Skin of body (tissue), 2 donors: ENCODE measurements around the gene FBN3. TPM values are rescaled to one million over a fixed set of nuclear protein-coding genes. Genes with fewer than 3 reads are reported as not detected.
"Not testable (repeated sequence)": the region's sequence is repeated elsewhere in the genome, so short reads cannot be mapped to it uniquely, and the experiment has no call there.

Experiments
- DNase-seq: peaks from one replicate; lab custom pipeline; 2025; lab: John Stamatoyannopoulos, UW
- total RNA-seq: library from RNA; depleted of rRNA; stranded (reverse); fragments of >200 nt; gene quantifications from one replicate; pipeline ENCODE4 v1.2.3, GENCODE V29; 2014

Gene FBN3
- total RNA-seq, 1 donor from 2014 or later: 6.9 TPM

DNA sequence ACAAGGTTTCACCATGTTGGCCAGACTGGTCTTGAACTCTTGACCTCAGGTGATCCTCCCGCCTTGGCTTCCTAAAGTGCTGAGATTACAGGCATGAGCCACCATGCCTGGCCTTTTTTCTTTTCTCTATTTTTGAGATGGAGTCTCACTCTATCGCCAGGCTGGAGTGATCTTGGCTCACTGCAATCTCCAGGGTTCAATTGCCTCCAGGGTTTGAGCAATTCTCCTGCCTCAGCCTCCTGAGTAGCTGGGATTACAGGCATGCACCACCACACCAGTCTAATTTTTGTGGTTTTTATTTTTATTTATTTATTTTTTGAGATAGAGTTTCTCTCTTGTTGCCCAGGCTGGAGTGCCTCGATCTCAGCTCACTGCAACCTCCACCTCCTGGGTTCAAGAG, 125.1 kb downstream of the FBN3 start:
- not testable (repeated sequence) for DNase-seq

DNA sequence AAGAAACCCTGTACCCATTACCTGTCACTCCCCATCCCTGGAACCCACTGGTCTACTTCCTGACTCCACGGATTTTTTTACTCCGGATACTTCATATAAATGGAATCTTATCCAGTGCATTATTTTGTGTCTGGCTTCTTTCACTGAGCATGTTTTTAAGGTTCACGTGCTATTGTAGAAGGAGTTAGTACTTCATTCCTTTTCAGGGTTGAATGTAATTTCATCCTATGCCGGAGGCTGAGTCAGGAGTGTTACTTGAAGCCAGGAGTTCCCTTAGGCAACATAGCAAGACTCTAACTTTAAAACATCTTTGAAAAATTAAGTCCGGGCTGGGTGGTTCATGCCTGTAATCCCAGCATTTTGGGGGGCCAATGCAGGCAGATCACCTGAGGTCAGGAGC, 126.0 kb downstream of the FBN3 start:
- DNase-seq: no peak

DNA sequence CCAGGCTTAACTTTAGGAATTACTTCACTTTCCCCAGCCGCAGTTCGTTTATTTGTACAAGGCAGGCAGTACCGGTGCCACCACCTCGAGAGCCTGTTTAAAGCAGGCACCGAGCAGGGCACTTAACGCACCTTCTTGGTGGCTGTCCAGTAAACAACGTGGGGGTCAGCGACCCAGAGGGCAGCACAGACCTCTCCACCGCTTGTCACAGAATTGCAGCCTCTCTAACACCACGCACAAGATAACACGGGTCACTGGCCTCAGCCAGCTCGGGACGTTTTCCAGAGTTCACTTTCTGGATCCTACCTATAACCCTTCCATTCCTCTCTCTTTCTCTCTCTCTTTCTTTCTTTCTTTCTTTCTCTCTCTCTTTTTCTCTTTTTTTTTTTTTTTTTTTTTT, 127.1 kb downstream of the FBN3 start:
- DNase-seq: no peak

GRCh38 chr19:8021374-8021773, 128.0 kb downstream of the FBN3 start:
- DNase-seq: no peak

- no peak for DNase-seq
Observed at GRCh38 chr19:8020681-8021080, 128.7 kb downstream of the FBN3 start.

GRCh38 chr19:8017808-8018207, 131.6 kb downstream of the FBN3 start:
- no peak for DNase-seq

Other genes starting within 250 kb of the FBN3 start
- 9.7 TPM for gene MAP2K7, start 245.7 kb downstream of the FBN3 start, total RNA-seq
- gene TGFBR3L, start 234.8 kb downstream of the FBN3 start, total RNA-seq: 0.59 TPM
- 5.6 TPM for gene SNAPC2, start 229.3 kb downstream of the FBN3 start, total RNA-seq
- 1.4 TPM for gene CTXN1, start 223.5 kb downstream of the FBN3 start, total RNA-seq
- 36.3 TPM for gene TIMM44, start 205.9 kb downstream of the FBN3 start, total RNA-seq
- gene ELAVL1, start 144.0 kb downstream of the FBN3 start, total RNA-seq: 23.1 TPM
- 0.39 TPM for gene CCL25, start 96.8 kb downstream of the FBN3 start, total RNA-seq
- gene CERS4, start 59.8 kb upstream of the FBN3 start, total RNA-seq: 55.2 TPM
- gene CD320, start 158.8 kb upstream of the FBN3 start, total RNA-seq: 8.4 TPM
- 14.8 TPM for gene NDUFA7, start 171.8 kb upstream of the FBN3 start, total RNA-seq
- 555 TPM for gene RPS28, start 171.9 kb upstream of the FBN3 start, total RNA-seq
- gene KANK3, start 193.7 kb upstream of the FBN3 start, total RNA-seq: 4.8 TPM
- gene ANGPTL4, start 214.6 kb upstream of the FBN3 start, total RNA-seq: 5.8 TPM
- 76.5 TPM for gene RAB11B, start 240.8 kb upstream of the FBN3 start, total RNA-seq